ENCODE data around the gene PI4KA.
"Not testable (repeated sequence)": the region's sequence is repeated elsewhere in the genome, so short reads cannot be mapped to it uniquely, and the experiment has no call there.

DNA sequence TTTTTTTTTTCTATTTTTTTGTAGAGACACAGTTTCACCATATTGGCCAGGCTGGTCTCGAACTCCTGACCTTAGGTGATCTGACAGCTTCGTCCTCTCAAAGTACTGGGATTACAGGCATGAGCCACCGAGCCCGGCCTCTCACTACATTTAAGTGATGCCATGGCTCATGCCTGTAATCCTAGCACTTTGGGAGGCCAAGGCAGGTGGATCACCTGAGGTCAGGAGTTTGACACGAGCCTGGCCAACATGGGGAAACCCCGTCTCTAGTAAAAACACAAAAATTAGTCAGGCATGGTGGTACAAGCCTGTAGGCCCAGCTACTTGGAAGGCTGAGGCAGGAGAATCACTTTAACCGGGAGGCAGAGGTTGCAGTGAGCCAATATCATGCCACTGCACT is 165.7 kb downstream of the PI4KA start:
- TF ChIP-seq, protein P1, sequence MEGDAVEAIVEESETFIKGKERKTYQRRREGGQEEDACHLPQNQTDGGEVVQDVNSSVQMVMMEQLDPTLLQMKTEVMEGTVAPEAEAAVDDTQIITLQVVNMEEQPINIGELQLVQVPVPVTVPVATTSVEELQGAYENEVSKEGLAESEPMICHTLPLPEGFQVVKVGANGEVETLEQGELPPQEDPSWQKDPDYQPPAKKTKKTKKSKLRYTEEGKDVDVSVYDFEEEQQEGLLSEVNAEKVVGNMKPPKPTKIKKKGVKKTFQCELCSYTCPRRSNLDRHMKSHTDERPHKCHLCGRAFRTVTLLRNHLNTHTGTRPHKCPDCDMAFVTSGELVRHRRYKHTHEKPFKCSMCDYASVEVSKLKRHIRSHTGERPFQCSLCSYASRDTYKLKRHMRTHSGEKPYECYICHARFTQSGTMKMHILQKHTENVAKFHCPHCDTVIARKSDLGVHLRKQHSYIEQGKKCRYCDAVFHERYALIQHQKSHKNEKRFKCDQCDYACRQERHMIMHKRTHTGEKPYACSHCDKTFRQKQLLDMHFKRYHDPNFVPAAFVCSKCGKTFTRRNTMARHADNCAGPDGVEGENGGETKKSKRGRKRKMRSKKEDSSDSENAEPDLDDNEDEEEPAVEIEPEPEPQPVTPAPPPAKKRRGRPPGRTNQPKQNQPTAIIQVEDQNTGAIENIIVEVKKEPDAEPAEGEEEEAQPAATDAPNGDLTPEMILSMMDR (IDR thresholded peaks at IDR 0.05) = not testable (repeated sequence)
- not testable (repeated sequence) for TF ChIP-seq POLR2A (IDR thresholded peaks at IDR 0.05)

Measured in stomach (tissue), 4 donors.